Stimulated activated CD8-positive, alpha-beta memory T cell treated with anti-CD3 and anti-CD28 coated beads, Interleukin-7, amount 100 ng/mL, for 4 hours (primary cell): Measurements from ENCODE around the gene KRI1.

ENCODE experiments used
- DNase-seq, 2 donors: peaks; one replicate each; pipeline ENCODE4 v3.0.0-alpha.2; 2020; ENCODE audit warnings: low read depth in 2 of 2

KRI1 gene

DNA sequence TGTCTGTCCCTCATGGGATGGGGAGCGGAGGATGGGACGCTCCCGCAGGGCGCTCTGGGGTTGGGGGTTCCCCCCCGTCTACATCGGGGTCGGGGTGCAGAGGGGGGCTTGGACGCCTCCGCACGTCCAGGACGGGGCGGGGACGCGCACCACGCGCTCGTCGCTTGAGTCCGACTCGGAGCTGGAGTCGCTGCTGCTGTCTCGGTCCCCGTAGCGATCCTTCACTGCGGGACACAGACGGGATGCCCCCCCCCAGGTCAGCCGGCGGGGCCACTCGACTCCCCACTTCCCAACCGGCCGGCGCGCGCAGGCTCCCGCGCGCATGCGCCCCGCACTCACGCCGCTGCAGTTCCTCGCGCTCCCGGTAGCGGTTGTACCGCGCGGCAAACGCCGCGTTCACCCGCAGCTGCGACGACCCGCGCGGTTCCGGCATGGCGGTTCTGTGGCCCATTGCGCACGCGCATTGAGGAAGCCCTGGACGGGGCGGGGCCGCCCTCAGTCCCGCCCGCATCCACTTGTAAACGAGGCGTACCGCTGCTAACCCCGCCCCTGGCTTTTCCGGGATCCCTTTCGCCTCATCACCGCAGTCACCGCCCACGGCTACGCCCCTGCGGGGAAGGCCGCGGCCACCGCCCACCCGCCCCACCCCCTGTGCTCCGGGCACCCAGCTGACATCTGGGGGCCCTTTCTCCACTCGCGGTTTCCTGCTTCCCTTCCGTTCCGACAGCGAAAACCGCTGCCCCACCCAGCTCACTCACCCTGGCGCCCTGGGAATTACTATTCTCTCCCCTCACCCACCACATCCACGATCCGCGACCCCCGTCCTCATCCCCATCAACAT, at the start of gene KRI1:
TSS of gene KRI1 (minus strand) at position 444 of the 841 bp plus-strand sequence. CDS start at position 433, 11 bp downstream.
- DNase-seq, result peak; percentile 96 to 98

DNA sequence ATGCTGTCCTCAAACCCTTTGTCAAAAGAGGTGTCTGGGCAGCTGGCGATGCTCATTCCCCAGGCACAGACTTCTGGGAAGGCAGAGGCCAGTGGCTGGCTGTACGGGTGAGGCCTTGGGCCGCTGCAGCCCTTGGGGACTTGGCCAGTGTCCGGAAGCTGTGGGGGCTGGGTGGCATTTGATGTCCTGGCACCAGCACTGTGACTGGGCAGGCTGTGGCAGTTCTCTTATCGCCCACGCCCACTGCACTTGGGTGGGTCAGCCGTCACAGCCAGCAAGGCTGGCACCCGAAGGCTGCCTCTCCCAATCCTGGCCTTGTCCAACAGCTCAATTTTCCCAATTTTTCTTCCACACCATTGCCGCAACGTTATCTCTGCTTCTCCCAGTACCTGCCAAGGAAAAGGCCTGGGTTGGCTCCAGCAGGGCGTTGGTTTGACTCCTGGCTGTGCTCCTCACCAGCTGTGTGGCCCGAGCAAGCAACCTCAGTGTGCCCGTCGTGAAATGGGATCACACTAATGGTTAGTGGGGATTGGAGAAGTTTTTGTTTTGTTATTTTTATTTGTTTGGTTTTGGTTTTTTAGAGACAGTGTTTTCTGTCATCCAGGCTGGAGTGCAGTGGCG, 46.8 kb upstream of the KRI1 start:
- no peak for DNase-seq

DNA sequence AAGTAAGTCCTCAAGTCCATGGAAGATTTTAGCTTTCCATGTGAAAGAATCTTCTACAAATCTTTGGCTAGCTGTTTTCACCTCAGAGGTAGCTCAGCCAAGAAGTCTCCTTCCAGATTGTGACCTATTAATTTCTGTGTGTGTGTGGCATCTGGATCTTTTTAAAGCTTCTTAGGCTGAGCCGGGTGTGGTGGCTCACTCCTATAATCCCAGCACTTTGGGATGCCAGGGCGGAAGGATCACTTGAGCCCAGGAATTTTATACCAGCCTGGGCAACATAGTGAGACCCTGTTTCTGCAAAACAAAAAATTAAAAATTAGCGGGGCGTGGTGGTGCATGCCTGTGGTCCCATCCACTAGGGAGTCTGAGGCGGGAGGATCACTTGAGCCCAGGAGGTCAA, 46.1 kb upstream of the KRI1 start:
- DNase-seq, result no peak

DNA sequence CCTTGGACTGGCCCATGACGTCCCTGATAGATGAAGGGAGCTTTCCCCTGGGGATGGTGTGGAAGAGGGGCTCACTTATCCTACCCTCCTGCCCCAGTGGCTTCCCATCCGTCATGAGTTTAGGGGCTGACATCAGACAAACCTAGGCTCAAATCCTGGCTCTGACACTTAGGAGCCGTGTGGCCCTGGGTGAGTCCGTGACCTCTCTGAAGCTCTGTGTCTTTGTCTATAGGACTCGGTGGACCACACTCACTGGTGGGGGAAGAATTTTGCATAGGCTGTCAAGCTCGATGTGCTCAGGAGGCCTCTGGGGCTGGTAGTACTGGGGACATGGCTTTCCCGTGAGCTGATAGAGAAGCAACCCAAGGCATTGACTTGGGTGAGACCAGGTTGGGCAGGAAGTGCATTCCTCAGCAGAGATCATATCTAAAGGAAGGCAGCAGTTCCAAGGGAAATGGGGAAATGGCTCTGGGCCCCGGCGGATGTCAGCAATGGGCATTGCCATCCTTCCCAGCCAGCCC, 38.7 kb upstream of the KRI1 start:
- DNase-seq, result no peak

DNA sequence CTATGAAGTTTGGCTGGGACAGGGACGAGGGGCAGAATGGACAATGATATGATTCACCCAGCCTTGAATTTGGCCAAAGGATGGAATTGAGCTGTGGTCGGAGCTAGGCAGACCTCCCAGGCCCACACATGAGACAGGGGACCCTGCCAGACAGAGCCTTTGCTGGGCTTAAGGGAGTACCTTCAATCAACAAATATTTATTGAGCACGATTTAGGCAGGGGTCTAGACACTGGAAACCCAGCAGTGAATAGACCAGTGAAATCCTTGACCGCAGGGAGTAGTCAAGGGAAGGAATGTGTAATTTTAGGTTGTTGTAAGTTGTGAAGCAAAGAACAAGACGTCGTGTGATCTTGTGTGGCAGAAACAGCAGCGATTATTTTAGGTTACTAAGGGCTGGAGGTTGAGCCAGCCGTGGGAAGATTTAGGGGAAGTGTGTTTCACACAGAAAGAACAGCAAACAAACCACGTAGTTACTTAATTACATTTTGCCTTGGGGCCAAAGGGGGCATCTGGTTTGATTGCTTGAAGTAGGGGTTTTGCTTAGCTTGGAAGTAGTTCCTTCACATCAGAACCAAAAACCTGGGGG, 38.2 kb upstream of the KRI1 start:
- peak in 1 of 2 donors; percentile 13 for DNase-seq

DNA sequence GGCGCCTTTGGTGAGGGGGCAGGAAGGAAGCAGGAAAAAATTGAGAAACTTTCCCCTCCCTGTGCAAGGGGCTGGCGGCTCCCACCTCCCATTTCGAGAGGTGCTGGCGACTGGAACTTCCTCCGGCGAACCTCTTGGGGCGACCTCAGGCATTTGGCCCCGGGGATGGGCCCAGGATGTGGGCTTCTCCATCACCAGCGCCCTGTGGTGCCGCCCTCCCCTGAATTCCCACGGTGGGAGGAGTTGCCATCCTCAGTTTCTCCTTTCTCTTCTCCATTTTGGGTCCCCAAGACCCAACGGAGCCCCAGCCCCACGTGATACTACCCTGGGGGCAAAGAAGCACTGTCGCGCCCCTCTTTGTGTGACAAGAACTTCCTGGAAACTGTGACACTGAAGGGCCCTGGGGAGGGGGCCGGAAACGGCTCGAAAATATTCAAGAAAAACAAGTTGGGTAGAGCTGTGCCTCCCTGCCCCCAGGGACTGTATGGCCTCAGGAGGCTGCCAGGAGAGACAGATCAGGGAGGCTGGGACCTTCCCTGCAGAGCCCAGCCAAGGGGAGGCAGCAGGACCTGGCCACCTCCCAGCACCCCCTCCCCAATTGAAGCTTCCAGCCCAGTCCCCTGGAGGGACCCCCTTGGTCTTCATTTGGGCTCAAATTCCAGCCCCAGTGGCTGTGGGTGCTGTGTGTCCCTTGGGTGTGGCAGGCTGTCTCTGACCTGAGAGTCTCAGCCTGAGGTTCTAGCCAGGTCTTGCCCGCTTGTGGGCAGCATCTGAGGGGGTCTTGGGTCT, 37.5 kb upstream of the KRI1 start:
- peak; percentile 72 to 78 for DNase-seq

DNA sequence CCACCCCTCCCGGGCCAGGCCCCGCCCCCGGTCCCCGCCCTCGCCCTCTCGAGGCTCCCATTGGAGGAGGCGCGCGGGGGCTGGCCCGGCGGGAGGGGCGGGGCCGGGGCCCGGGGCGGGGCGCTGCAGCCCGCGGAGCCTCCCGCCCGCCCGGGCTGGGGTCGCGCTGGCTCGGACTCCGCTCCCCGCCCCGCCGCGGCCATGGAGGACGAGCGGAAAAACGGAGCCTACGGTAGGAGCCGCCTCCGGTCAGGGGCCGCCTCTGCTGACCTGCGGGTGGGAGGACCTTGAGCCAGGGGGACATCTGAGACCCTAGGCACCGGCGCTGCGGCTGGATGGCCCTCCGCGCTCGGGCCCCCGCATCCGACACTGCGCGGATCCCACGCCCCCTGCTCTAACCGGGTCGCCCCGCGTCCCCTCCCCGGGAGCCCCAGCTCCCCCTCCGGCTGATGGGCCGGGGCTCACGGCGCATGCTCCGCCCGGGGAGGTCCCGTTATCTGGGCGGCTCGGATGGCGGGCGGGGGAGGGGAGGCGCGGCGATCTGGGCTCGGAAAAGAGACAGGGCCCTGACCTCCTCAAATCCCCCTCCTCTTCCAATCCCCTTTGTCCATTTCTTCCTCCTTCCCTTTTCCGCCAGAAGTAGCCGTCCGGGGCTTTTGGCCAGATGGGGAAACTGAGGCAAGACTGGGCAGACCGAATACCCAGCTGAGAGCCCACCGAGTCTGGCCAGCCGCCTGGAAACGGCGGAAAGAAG, 36.7 kb upstream of the KRI1 start:
- DNase-seq, result peak; percentile 75 to 85

DNA sequence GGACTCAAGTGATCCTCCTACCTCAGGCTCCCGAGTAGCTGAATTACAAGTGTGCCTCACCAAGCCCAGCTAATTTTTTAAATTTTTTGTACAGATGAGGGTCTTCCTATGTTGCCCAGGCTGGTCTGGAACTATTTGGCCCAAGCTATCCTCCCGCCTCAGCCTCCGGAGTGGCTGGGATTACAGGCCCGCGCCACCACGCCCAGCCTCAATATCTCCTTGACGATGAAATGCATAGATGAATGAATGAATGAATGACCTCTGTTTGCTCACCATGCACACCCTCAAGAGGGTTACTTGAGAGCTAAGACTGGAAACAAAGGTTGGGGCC, 36.2 kb upstream of the KRI1 start:
- no peak for DNase-seq

DNA sequence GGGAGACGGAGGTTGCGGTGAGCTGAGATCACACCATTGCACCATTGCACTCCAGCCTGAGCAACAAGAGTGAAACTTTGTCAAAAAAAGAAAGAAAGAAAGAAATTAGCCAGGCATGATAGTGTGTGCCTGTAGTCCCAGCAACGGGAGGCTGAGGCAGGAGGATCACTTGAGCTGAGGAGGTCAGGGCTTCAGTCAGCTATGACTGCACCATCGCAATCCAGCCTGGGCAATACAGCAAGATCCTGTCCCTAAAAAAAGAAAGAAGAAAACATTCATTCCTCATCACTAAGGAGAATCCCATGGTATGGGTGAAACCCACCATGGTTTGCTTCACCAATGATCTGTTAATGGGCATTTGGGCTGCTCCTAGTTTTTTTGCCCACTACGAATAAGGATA, 34.3 kb upstream of the KRI1 start:
- no peak for DNase-seq

DNA sequence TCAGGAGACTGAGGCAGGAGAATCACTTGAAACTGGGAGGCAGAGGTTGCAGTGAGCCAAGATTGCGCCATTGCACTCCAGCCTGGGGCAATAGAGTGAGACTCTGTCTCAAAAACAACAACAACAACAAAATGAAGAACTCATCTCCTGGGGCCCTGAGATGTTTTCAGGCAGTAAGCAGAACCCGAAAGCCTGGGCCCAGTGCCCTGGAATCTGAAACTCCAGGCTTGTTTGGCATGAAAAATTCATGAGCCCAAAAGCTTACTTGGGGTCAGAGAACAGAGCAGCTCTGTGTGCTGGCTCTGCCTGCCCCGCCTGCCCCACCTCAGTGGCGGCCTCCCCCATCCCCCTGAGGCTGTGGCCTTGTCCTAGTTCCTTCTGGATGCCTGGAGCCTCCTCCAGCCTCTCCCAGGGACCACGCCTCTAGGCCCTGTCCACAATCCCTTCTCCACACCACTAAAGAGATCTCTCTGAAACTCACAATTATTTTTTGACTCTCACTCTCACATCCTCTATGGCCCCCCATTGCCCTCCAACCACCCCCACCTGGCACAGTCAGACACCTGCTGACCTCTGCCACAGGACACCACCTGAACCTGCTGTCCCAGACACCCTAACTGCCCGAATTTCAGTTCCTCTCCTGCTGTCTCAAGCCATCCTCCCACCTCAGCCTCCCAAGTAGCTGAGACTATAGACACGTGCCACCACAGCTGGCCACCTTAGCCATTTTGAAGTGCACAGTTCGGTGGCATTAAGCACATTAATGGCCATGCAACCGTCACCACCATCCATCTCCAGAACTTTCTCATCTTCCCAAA, 28.2 kb upstream of the KRI1 start:
- no peak for DNase-seq

DNA sequence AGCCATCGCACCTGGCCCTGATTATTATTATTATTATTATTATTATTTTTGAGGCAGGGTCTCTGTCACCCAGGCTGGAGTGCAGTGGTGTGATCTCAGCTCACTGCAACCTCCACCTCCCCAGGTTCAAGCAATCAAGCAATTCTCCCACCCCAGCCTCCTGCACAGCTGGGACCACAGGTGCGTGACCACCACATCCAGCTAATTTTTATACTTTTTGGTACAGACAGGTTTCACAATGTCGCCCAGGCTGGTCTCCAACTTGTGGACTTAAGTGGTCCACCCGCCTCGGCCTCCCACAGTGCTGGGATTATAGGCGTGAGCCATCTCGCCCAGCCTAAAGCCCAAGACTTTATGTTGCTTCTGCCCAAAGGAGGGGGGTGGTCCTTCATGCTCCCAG, 27.3 kb upstream of the KRI1 start:
- no peak for DNase-seq

DNA sequence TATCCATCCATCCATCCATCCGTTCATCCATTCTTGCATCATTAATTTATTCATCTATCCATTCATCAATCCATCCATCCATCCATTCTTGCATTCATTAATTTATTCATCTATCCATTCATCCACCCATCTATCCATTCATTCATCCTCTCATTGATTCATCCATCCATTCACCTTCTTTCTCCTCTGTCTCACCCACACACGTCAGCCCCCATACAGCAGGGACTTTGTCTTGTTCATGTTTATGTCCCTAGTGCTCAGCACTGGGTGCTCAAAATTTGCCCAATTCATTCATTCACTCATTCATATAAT, 22.0 kb upstream of the KRI1 start:
- no peak for DNase-seq

DNA sequence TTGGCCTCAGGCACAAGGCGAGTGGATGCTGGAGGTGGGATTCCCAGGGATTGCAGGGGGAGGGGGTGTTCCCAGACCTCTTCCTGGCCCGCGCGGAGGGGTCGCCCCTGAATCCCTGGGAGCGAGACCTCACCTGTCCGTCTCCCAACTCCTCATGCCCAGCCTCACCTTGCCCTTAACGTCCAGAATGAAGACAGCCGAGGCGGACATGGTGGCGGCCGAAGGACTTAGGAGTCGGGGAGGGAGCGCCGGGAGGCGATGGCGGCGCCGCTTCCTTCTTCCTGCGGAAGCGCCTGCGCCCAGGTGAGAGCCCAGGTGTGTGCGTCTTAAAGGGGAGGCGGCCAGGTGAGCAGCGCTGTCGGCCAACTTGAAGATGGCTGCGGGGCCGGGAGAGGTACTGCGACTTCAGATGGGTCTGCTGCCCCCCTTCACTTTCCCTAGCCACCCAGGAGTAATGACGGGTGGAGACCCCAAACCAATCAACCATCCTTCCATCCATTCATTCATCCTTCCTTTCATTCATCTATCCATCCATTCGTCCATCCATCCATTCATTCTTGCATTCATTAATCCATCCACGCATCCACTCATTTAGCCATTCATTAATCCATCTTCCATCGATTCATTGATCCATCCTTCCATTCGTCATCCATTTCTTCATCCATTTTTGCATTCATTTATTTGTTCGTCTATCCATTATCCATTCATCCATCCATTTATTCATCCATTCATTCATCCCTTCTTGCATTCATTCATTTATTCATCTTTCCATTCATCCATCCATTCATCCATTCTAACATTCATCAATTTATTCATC, 21.4 kb upstream of the KRI1 start, which contains the start of gene AP1M2:
TSS of gene AP1M2 (minus strand) at position 291 of the 817 bp plus-strand sequence. CDS start at position 210, 81 bp downstream.
- no peak for DNase-seq

DNA sequence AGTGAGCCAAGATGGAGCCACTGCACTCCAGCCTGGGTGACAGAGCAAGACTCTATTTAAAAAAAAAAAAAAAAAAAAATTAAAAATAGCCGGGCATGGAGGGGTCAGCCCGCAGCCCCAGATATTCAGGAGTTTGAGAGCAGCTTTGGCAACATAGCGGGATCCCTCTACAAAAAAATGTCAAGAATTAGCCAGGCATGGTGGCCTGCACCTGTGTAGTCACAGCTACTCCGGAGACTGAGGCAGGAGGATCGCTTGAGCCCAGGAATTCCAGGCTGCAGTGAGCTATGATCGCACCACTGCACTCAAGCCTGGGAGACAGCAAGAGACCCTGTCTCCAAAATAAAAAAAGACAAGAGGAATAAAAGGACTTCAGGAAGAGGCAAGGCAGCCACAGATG, 20.6 kb upstream of the KRI1 start:
- no peak for DNase-seq

DNA sequence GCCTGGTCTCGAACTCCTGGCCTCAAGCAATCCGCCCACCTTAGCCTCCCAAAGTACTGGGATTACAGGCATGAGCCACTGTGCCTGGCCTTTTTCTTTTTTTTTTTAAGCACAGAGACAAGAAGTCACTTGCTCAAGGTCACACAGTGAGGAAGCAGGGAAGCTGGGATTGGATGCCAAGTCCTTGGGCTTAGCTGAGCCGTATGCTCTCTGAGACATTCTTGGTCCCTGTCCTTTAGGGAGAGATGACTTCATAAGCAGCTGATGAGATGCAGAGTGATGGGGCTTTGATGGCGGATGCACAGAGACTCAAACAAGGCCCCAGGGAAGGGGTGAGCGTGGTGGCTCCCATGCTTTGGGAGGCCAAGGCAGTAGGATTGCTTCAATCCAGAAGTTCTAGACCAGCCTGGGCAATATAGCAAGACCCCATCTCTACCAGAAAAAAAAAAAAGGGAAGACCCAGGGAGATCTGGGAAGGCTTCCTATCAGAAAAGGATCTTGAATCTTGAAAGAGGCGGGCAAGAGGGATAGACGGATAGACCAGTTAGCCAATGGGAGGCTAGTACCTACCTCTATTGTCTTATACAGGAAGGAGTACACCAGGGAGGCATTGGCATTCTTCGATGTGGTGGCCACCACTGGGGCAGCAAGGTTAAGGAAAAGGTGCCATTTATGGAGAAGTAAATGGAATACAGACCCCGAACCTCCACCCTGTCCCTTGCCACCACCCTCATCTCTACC, 17.4 kb upstream of the KRI1 start:
- DNase-seq, result no peak

DNA sequence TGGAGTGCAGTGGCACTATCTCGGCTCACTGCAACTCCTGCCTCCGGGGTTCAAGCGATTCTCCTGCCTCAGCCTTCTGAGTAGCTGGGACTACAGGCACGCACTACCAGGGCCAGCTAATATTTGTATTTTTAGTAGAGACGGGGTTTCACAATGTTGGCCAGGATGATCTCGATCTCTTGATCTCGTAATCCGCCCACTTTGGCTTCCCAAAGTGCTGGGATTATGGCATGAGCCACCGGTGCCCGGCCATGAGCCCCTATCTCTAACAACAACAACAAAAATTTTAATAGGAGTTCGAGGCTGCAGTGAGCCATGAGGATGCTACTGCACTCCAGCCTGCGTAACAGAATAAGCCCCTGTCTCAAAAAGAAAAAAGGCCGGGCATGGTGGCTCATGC, 16.3 kb upstream of the KRI1 start:
- DNase-seq, result no peak

DNA sequence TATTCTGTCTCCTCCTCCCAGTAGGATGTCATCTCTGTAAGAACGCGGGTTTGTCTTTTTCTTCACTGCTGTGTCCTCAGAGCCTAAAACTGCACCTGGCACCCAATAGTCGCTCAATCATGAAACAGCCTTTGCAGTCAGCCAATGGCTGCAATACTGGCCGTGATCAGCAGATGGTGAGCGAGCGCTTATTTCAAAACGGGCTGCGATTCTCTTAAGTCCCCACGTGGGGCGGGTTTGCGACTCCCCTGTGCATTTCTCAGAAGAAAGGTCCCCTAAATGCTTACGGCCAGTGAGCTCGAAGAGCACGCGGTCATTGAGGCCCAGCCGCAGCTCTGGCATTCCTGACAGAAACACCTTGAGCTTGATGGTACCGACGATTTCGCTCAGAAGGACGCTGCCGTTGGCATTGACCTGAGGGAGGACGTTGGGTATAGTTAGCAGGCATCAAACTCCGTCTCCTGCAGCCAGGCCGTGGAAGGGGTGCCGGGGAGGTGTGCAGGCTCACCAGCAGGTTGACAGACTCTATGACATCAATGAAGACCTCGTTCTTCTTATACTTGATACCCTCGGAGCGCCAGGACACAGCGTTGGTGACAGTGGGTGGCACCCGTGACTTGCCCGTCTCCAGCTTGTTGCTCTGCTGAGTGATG, 15.3 kb upstream of the KRI1 start:
- peak; percentile 77 to 83 for DNase-seq

DNA sequence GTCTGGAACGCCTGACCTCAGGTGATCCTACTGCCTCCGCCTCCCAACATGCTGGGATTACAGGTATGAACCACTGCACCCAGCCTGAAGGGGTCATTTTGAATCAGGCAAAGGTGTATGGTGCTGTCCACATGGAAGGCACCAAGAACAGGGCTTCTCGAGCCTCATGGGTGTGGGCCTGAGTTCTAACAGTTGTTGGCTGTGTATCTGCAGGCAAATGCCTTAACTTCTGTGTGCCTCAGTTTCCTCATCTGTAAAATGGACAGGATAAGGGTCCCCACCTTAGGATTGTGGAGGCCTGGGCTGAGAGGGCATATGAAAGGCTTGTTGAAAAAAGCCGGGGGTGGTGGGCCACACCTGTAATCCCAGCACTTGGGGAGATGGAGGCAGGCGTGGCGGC, 12.1 kb upstream of the KRI1 start:
- DNase-seq, result no peak
